ENCODE results near the gene MCM9. TPM values are rescaled to one million over a fixed set of nuclear protein-coding genes. Genes with fewer than 3 reads are reported as not detected.

MCM9 gene
- total RNA-seq, 1 experiment from 2014 or later = 14.9 TPM

DNA sequence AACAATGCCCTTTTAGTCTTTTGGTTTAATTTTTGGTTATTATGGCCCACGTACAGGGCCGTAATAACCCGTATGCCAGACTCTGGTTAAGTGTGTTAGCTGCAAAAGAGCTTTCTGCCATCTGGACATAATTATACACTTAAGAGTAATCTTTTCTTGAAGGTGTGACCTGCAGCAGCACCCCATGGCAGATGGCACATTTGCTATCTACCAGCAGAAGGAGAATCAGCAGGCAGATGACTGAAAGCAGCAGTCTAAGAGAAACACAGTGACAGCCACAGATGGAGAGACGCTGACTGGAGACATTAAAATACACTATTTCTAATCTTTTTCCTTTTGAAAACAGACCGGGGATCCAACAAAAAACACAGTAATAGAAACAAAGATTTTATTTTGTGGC, 22.3 kb downstream of the MCM9 start (continued):
- TF ChIP-seq GTF2I (CRISPR knock-in tag; conservative IDR thresholded peaks at IDR 0.05) (no peak), USF2 (CRISPR knock-in tag; IDR thresholded peaks at IDR 0.05) (no peak), ZNF396 (CRISPR knock-in tag; IDR thresholded peaks at IDR 0.05; ENCODE audit: borderline replicate concordance) (no peak), IRF2 (CRISPR knock-in tag; IDR thresholded peaks at IDR 0.05; ENCODE audit: borderline replicate concordance, low read depth) (no peak)

- peaks cover under 1% of the 10 kb centered on the region for H3K4me1 Mint-ChIP-seq
- DNase-seq (ENCODE audit: low spot score) (no peak), ATAC-seq (no peak)
- no peaks in the 10 kb centered on the region for H3K9me3 Mint-ChIP-seq
- H3K27me3 Mint-ChIP-seq (ENCODE audit: low read depth) = no peaks in the 10 kb centered on the region
- H3K36me3 Mint-ChIP-seq = peaks cover 72% of the 10 kb centered on the region
- H3K27ac Mint-ChIP-seq = no peak overlapping the region
- TF ChIP-seq JAZF1 (CRISPR knock-in tag; IDR thresholded peaks at IDR 0.05) (no peak), SP1 (CRISPR knock-in tag; conservative IDR thresholded peaks at IDR 0.05) (no peak), FOXP1 (CRISPR knock-in tag; IDR thresholded peaks at IDR 0.05; ENCODE audit: borderline replicate concordance) (no peak), ZBTB21 (CRISPR knock-in tag; IDR thresholded peaks at IDR 0.05; ENCODE audit: borderline replicate concordance) (no peak), GTF2I (CRISPR knock-in tag; conservative IDR thresholded peaks at IDR 0.05) (no peak), ZNF121 (CRISPR knock-in tag; IDR thresholded peaks at IDR 0.05) (no peak), TCF7 (CRISPR knock-in tag; IDR thresholded peaks at IDR 0.05; ENCODE audit: low read depth) (no peak), ZNF232 (CRISPR knock-in tag; IDR thresholded peaks at IDR 0.05) (no peak), ZSCAN18 (CRISPR knock-in tag; IDR thresholded peaks at IDR 0.05) (no peak), ZNF219 (CRISPR knock-in tag; IDR thresholded peaks at IDR 0.05; ENCODE audit: borderline replicate concordance) (no peak), ZNF138 (CRISPR knock-in tag; conservative IDR thresholded peaks at IDR 0.05) (no peak), ELF4 (CRISPR knock-in tag; IDR thresholded peaks at IDR 0.05; ENCODE audit: low read depth) (no peak), ZBTB43 (CRISPR knock-in tag; IDR thresholded peaks at IDR 0.05) (no peak)
- TF ChIP-seq, protein P1, sequence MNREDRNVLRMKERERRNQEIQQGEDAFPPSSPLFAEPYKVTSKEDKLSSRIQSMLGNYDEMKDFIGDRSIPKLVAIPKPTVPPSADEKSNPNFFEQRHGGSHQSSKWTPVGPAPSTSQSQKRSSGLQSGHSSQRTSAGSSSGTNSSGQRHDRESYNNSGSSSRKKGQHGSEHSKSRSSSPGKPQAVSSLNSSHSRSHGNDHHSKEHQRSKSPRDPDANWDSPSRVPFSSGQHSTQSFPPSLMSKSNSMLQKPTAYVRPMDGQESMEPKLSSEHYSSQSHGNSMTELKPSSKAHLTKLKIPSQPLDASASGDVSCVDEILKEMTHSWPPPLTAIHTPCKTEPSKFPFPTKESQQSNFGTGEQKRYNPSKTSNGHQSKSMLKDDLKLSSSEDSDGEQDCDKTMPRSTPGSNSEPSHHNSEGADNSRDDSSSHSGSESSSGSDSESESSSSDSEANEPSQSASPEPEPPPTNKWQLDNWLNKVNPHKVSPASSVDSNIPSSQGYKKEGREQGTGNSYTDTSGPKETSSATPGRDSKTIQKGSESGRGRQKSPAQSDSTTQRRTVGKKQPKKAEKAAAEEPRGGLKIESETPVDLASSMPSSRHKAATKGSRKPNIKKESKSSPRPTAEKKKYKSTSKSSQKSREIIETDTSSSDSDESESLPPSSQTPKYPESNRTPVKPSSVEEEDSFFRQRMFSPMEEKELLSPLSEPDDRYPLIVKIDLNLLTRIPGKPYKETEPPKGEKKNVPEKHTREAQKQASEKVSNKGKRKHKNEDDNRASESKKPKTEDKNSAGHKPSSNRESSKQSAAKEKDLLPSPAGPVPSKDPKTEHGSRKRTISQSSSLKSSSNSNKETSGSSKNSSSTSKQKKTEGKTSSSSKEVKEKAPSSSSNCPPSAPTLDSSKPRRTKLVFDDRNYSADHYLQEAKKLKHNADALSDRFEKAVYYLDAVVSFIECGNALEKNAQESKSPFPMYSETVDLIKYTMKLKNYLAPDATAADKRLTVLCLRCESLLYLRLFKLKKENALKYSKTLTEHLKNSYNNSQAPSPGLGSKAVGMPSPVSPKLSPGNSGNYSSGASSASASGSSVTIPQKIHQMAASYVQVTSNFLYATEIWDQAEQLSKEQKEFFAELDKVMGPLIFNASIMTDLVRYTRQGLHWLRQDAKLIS (CRISPR knock-in tag; IDR thresholded peaks at IDR 0.05; ENCODE audit: borderline replicate concordance) = no peak
- TF ChIP-seq, protein P2, sequence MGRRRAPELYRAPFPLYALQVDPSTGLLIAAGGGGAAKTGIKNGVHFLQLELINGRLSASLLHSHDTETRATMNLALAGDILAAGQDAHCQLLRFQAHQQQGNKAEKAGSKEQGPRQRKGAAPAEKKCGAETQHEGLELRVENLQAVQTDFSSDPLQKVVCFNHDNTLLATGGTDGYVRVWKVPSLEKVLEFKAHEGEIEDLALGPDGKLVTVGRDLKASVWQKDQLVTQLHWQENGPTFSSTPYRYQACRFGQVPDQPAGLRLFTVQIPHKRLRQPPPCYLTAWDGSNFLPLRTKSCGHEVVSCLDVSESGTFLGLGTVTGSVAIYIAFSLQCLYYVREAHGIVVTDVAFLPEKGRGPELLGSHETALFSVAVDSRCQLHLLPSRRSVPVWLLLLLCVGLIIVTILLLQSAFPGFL (CRISPR knock-in tag; IDR thresholded peaks at IDR 0.05; ENCODE audit: borderline replicate concordance) = no peak
- TF ChIP-seq, protein P3, sequence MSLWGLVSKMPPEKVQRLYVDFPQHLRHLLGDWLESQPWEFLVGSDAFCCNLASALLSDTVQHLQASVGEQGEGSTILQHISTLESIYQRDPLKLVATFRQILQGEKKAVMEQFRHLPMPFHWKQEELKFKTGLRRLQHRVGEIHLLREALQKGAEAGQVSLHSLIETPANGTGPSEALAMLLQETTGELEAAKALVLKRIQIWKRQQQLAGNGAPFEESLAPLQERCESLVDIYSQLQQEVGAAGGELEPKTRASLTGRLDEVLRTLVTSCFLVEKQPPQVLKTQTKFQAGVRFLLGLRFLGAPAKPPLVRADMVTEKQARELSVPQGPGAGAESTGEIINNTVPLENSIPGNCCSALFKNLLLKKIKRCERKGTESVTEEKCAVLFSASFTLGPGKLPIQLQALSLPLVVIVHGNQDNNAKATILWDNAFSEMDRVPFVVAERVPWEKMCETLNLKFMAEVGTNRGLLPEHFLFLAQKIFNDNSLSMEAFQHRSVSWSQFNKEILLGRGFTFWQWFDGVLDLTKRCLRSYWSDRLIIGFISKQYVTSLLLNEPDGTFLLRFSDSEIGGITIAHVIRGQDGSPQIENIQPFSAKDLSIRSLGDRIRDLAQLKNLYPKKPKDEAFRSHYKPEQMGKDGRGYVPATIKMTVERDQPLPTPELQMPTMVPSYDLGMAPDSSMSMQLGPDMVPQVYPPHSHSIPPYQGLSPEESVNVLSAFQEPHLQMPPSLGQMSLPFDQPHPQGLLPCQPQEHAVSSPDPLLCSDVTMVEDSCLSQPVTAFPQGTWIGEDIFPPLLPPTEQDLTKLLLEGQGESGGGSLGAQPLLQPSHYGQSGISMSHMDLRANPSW (CRISPR knock-in tag; conservative IDR thresholded peaks at IDR 0.05; ENCODE audit: low read depth) = no peak
- TF ChIP-seq, protein P4, sequence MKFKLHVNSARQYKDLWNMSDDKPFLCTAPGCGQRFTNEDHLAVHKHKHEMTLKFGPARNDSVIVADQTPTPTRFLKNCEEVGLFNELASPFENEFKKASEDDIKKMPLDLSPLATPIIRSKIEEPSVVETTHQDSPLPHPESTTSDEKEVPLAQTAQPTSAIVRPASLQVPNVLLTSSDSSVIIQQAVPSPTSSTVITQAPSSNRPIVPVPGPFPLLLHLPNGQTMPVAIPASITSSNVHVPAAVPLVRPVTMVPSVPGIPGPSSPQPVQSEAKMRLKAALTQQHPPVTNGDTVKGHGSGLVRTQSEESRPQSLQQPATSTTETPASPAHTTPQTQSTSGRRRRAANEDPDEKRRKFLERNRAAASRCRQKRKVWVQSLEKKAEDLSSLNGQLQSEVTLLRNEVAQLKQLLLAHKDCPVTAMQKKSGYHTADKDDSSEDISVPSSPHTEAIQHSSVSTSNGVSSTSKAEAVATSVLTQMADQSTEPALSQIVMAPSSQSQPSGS (CRISPR knock-in tag; IDR thresholded peaks at IDR 0.05; ENCODE audit: borderline replicate concordance, low read depth) = no peak
- TF ChIP-seq, protein P5, sequence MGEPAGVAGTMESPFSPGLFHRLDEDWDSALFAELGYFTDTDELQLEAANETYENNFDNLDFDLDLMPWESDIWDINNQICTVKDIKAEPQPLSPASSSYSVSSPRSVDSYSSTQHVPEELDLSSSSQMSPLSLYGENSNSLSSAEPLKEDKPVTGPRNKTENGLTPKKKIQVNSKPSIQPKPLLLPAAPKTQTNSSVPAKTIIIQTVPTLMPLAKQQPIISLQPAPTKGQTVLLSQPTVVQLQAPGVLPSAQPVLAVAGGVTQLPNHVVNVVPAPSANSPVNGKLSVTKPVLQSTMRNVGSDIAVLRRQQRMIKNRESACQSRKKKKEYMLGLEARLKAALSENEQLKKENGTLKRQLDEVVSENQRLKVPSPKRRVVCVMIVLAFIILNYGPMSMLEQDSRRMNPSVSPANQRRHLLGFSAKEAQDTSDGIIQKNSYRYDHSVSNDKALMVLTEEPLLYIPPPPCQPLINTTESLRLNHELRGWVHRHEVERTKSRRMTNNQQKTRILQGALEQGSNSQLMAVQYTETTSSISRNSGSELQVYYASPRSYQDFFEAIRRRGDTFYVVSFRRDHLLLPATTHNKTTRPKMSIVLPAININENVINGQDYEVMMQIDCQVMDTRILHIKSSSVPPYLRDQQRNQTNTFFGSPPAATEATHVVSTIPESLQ (CRISPR knock-in tag; IDR thresholded peaks at IDR 0.05) = no peak
- ChIA-PET CTCF (no interaction called here), POLR2A (no interaction called here)
- no peak overlapping the region for H3K4me3 Mint-ChIP-seq
Measured at GRCh38 chr6:118908441-118908840, 26.5 kb downstream of the MCM9 start.

All from WTC11 (cell line).